ENCODE results near the gene NR1H4. TPM values are rescaled to one million over a fixed set of nuclear protein-coding genes. Genes with fewer than 3 reads are reported as not detected.
A peak's percentile ranks its signal among the peaks of the same experiment; 100 is the strongest.

The NR1H4 gene
- total RNA-seq, 4 donors from 2014 or later: 0.13 TPM; not detected in 3

DNA sequence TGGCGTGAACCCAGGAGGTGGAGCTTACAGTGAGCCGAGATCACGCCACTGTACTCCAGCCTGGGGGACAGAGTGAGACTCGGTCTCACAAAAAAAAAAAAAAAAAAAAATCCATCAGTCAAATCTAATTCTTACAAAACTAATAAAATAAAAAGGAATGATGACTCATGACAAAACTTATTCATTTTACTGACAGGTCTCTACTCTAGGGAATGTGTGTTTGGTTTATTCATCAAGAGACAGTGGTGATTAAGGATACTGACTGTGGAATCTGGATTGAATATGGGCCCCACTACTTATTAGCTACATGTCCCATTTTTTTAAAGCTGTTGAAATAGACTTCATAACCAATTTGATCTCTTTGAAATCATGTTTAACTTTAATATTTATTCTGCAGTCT, 70.5 kb downstream of the NR1H4 start:
- Histone ChIP-seq H3K4me3 (no peak overlapping the region), H3K9me3 (no peaks in the 10 kb centered on the region), H3K4me1 (no peaks in the 10 kb centered on the region), H3K36me3 (no peaks in the 10 kb centered on the region), H3K27ac (replicated peaks in 1 of 4) (no peak overlapping the region), H3K27me3 (no peaks in the 10 kb centered on the region)
- 87% methylated on average over 4 of the region's 4 CpGs for WGBS
- intact Hi-C loops (cut with DNase I): no loop called here
- no peak for DNase-seq (ENCODE audit: extremely low spot score)
- TF ChIP-seq, protein P1, sequence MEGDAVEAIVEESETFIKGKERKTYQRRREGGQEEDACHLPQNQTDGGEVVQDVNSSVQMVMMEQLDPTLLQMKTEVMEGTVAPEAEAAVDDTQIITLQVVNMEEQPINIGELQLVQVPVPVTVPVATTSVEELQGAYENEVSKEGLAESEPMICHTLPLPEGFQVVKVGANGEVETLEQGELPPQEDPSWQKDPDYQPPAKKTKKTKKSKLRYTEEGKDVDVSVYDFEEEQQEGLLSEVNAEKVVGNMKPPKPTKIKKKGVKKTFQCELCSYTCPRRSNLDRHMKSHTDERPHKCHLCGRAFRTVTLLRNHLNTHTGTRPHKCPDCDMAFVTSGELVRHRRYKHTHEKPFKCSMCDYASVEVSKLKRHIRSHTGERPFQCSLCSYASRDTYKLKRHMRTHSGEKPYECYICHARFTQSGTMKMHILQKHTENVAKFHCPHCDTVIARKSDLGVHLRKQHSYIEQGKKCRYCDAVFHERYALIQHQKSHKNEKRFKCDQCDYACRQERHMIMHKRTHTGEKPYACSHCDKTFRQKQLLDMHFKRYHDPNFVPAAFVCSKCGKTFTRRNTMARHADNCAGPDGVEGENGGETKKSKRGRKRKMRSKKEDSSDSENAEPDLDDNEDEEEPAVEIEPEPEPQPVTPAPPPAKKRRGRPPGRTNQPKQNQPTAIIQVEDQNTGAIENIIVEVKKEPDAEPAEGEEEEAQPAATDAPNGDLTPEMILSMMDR (IDR thresholded peaks at IDR 0.05): no peak
- TF ChIP-seq POLR2AphosphoS5 (IDR thresholded peaks at IDR 0.05): no peak
- TF ChIP-seq EP300 (IDR thresholded peaks at IDR 0.05): no peak
- no peak for TF ChIP-seq POLR2A (IDR thresholded peaks at IDR 0.05; ENCODE audit: low read depth)

DNA sequence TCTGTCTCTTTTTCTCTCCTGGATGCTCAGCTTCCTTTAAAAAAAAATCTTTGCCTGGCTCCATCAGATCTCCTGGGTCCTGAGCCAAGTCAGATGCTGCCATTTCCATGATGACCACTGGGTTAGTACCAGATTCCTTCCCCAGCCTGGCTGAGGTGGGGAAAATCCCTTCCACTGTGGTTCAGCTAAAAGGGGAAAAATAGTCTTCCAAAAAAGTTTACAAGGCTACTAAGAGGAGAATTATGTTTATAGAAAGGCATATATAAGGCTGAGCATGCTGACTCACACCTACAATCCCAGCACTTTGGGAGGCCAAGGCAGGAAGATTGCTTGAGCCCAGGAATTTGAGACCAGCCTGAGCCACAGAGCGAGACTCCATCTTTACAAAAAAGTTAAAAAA, 71.4 kb downstream of the NR1H4 start:
- intact Hi-C loops (cut with DNase I): no loop called here
- WGBS: 93% methylated on average over 1 of the region's 1 CpG

DNA sequence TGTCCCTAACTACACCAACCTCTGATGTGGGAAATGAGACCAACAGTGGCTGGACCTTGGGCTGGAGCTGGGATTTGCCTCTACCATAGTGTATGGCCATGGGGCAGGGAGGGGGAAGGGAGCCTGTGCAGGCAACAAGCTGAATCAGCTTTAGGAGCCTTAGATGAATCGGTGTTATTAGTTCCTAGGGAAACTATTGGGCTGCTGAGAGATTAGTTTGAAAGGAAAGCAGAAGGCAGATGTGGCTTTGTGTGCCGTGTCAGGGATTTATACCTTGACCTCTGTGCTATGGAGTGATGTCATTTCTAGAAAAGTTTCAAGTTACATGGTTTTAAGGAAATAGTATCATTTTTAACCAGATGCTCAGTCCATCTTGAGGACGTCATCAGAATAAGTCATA, 80.3 kb downstream of the NR1H4 start:
- no peaks in the 10 kb centered on the region for H3K27me3 ChIP-seq
- H3K9me3 ChIP-seq: no peaks in the 10 kb centered on the region
- 60% methylated on average over 3 of the region's 3 CpGs for WGBS
- H3K4me3 ChIP-seq: no peak overlapping the region
- TF ChIP-seq, protein P1 (IDR thresholded peaks at IDR 0.05): no peak
- TF ChIP-seq POLR2A (IDR thresholded peaks at IDR 0.05; ENCODE audit: low read depth) (no peak), EP300 (IDR thresholded peaks at IDR 0.05) (no peak), POLR2AphosphoS5 (IDR thresholded peaks at IDR 0.05) (no peak)
- H3K27ac ChIP-seq (replicated peaks in 1 of 4): no peak overlapping the region
- no peak for DNase-seq (ENCODE audit: extremely low spot score)
- H3K4me1 ChIP-seq: peaks cover 0 to 7% (median 3%) of the 10 kb centered on the region in 4 donors
- intact Hi-C loops (cut with DNase I): loop anchor here (5.0 kb wide), 1 partner anchor 322 kb away; no protein-coding TSS in a partner anchor
- H3K36me3 ChIP-seq: no peaks in the 10 kb centered on the region

More for the DNA sequence above, 71.4 kb downstream of the NR1H4 start:
- TF ChIP-seq POLR2AphosphoS5 (IDR thresholded peaks at IDR 0.05): no peak
- TF ChIP-seq, protein P1 (IDR thresholded peaks at IDR 0.05): no peak
- TF ChIP-seq POLR2A (IDR thresholded peaks at IDR 0.05; ENCODE audit: low read depth): no peak
- no peak for TF ChIP-seq EP300 (IDR thresholded peaks at IDR 0.05)
- Histone ChIP-seq H3K27me3 (no peaks in the 10 kb centered on the region), H3K4me1 (no peaks in the 10 kb centered on the region), H3K36me3 (no peaks in the 10 kb centered on the region), H3K4me3 (no peak overlapping the region), H3K27ac (replicated peaks in 1 of 4) (no peak overlapping the region), H3K9me3 (no peaks in the 10 kb centered on the region)
- no peak for DNase-seq (ENCODE audit: extremely low spot score)

DNA sequence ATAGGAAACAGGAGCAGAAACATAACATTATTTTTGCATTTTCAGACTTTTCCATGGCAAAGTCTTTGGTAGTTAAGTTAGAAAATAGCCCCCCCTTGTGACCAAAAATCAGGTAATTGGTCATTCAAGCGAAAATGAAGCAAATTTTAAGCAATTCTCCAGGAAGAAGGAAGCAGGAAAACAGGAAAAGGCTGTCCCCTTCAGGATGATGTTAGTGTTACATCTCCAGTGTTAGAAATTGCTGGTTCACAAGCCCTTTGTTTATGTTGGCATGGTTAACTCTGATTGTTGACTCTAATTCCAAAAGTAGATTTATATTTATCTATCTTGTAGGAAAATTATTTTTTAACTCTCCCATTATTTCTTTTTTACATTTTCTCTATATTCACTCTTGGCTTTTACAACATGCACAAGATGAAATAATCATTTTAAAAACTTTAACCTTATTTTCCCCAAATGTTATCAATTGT, 81.0 kb downstream of the NR1H4 start:
- no peak for DNase-seq (ENCODE audit: extremely low spot score)
- Histone ChIP-seq H3K36me3 (no peaks in the 10 kb centered on the region), H3K4me3 (no peak overlapping the region), H3K9me3 (no peaks in the 10 kb centered on the region), H3K4me1 (peaks cover 0 to 7% (median 3%) of the 10 kb centered on the region in 4 donors), H3K27me3 (no peaks in the 10 kb centered on the region), H3K27ac (replicated peaks in 1 of 4) (no peak overlapping the region)
- intact Hi-C loops (cut with DNase I): loop anchor here (5.0 kb wide), 2 partner anchors 202 to 322 kb away; no protein-coding TSS in a partner anchor
- 0% methylated on average over 1 of the region's 1 CpG for whole genome bisulfite sequencing
- no peak for TF ChIP-seq POLR2AphosphoS5 (IDR thresholded peaks at IDR 0.05)
- TF ChIP-seq, protein P1 (IDR thresholded peaks at IDR 0.05): peak; percentile 70 to 83 (median 79)

DNA sequence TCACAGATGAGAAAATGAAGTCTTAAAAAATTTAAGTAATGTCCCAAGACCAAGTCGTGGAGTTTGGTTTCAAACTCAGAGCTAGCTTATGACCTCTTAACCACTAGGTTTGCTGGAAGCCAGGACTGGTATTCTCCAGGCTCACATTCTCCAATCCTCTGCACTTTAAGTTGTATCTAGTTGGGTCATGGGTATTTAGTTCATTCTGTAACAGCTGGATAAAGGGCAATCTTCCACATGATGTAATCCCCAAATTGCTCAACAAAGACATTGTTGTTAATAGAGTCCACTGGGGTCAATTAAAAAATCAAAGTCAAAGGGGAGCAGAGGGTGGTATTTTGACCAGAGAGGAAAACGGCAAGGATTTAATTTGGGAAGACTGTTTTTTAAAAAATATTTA, 82.1 kb downstream of the NR1H4 start:
- Histone ChIP-seq H3K36me3 (no peaks in the 10 kb centered on the region), H3K4me1 (peaks cover 0 to 7% (median 3%) of the 10 kb centered on the region in 4 donors), H3K27me3 (no peaks in the 10 kb centered on the region), H3K9me3 (no peaks in the 10 kb centered on the region), H3K4me3 (no peak overlapping the region), H3K27ac (replicated peaks in 1 of 4) (no peak overlapping the region)
- DNase-seq (ENCODE audit: extremely low spot score): no peak
- intact Hi-C loops (cut with DNase I): loop anchor here (5.0 kb wide), 1 partner anchor 203 kb away; no protein-coding TSS in a partner anchor
- WGBS: 65% methylated on average over 2 of the region's 2 CpGs
- TF ChIP-seq POLR2AphosphoS5 (IDR thresholded peaks at IDR 0.05): no peak
